WTC11 (cell line): Measurements from ENCODE around the gene TMOD3. TPM values are rescaled to one million over a fixed set of nuclear protein-coding genes. Genes with fewer than 3 reads are reported as not detected.

Experiments used
- ATAC-seq: fragments of 200-7000 bp; cut with Tn5 transposase; 2 replicates; pipeline ENCODE4 v1.10.0; 2021; ENCODE audit warnings: mild to moderate bottlenecking, moderate library complexity
- CTCF ChIA-PET: fragments of 300-600 bp; sonication (Branson Sonifier 250); formaldehyde crosslinking; loops from one replicate; lab custom pipeline; 2021; ENCODE audit warnings: antibody characterized with exemption; lab: Charles Lee
- POLR2A ChIA-PET: fragments of 350-600 bp; sonication (Branson Sonifier 250); formaldehyde crosslinking; loops from one replicate; lab custom pipeline; 2021; ENCODE audit warnings: antibody characterized with exemption; lab: Charles Lee
- DNase-seq: peaks from one replicate; pipeline ENCODE4 v3.0.0; 2021; ENCODE audit warnings: low spot score
- H3K27ac Mint-ChIP-seq: 2 replicates; pipeline ENCODE4 v1.8.0; 2021; ENCODE audit warnings: mixed read lengths
- H3K27me3 Mint-ChIP-seq: 2 replicates; pipeline ENCODE4 v1.8.0; 2021; ENCODE audit warnings: low read depth, mild to moderate bottlenecking, moderate library complexity, mixed read lengths
- H3K36me3 Mint-ChIP-seq: 2 replicates; pipeline ENCODE4 v1.8.0; 2021; ENCODE audit warnings: mixed read lengths
- H3K4me1 Mint-ChIP-seq: 2 replicates; pipeline ENCODE4 v1.8.0; 2022; ENCODE audit warnings: mixed read lengths
- H3K4me3 Mint-ChIP-seq: 2 replicates; pipeline ENCODE4 v1.8.0; 2021; ENCODE audit warnings: mild to moderate bottlenecking, moderate library complexity, mixed read lengths
- H3K9me3 Mint-ChIP-seq: 2 replicates; pipeline ENCODE4 v1.8.0; 2021; ENCODE audit warnings: mixed read lengths
- ATF2 ChIP-seq: sonication (generic); formaldehyde crosslinking; IDR thresholded peaks from 2 replicates; pipeline ENCODE4 v1.8.1; 2022; ENCODE audit warnings: low read depth, missing genetic modification reagents, borderline replicate concordance
- CBFB ChIP-seq: sonication (generic); formaldehyde crosslinking; IDR thresholded peaks from 2 replicates; pipeline ENCODE4 v1.8.1; 2022; ENCODE audit warnings: mild to moderate bottlenecking, low read depth, missing genetic modification reagents
- CREM ChIP-seq: sonication (generic); formaldehyde crosslinking; IDR thresholded peaks from 2 replicates; pipeline ENCODE4 v1.8.1; 2022; ENCODE audit warnings: mild to moderate bottlenecking, missing genetic modification reagents, moderate library complexity
- E2F5 ChIP-seq: sonication (generic); formaldehyde crosslinking; IDR thresholded peaks from 2 replicates; pipeline ENCODE4 v1.8.1; 2022; ENCODE audit warnings: mild to moderate bottlenecking, moderate library complexity, missing genetic modification reagents
- ELF4 ChIP-seq: sonication (generic); formaldehyde crosslinking; IDR thresholded peaks from 2 replicates; pipeline ENCODE4 v1.8.1; 2022; ENCODE audit warnings: low read depth, mild to moderate bottlenecking, moderate library complexity, missing genetic modification reagents
- GABPB1 ChIP-seq: sonication (generic); formaldehyde crosslinking; IDR thresholded peaks from 2 replicates; pipeline ENCODE4 v1.8.1; 2023; ENCODE audit warnings: mild to moderate bottlenecking, missing genetic modification reagents
- IRF1 ChIP-seq: sonication (generic); formaldehyde crosslinking; IDR thresholded peaks from 2 replicates; pipeline ENCODE4 v1.8.0; 2023; ENCODE audit warnings: missing genetic modification reagents
- IRF2 ChIP-seq: sonication (generic); formaldehyde crosslinking; IDR thresholded peaks from 2 replicates; pipeline ENCODE4 v1.8.0; 2022; ENCODE audit warnings: low read depth, missing genetic modification reagents, borderline replicate concordance
- JAZF1 ChIP-seq: fragments of 250-450 bp; sonication (Bioruptor Pico); IDR thresholded peaks from 2 replicates; pipeline ENCODE4 v1.9.0; 2021; ENCODE audit warnings: moderate library complexity, mild to moderate bottlenecking, inconsistent platforms
- MXD4 ChIP-seq: fragments of 250-450 bp; sonication (Bioruptor Pico); IDR thresholded peaks from 2 replicates; pipeline ENCODE4 v1.8.0; 2021; ENCODE audit warnings: mild to moderate bottlenecking, moderate library complexity, borderline replicate concordance
- OVOL2 ChIP-seq: fragments of 250-450 bp; sonication (Bioruptor Pico); IDR thresholded peaks from 2 replicates; pipeline ENCODE4 v1.9.0; 2021; ENCODE audit warnings: mild to moderate bottlenecking, borderline replicate concordance
- PRDM15 ChIP-seq: sonication (generic); formaldehyde crosslinking; IDR thresholded peaks from 2 replicates; pipeline ENCODE4 v1.8.0; 2022; ENCODE audit warnings: missing genetic modification reagents
- RELA ChIP-seq: sonication (generic); formaldehyde crosslinking; IDR thresholded peaks from 2 replicates; pipeline ENCODE4 v1.8.1; 2022; ENCODE audit warnings: missing genetic modification reagents, mild to moderate bottlenecking, borderline replicate concordance
- SMAD3 ChIP-seq: sonication (generic); formaldehyde crosslinking; IDR thresholded peaks from 2 replicates; pipeline ENCODE4 v1.8.0; 2022; ENCODE audit warnings: missing genetic modification reagents, mild to moderate bottlenecking, borderline replicate concordance
- TEAD1 ChIP-seq: sonication (generic); formaldehyde crosslinking; IDR thresholded peaks from 2 replicates; pipeline ENCODE4 v1.8.0; 2022; ENCODE audit warnings: mild to moderate bottlenecking, missing genetic modification reagents
- ZNF317 ChIP-seq: sonication (generic); formaldehyde crosslinking; IDR thresholded peaks from 2 replicates; pipeline ENCODE4 v1.8.1; 2023; ENCODE audit warnings: low read depth, mild to moderate bottlenecking, moderate library complexity, missing genetic modification reagents, borderline replicate concordance
- ZNF416 ChIP-seq: fragments of 250-450 bp; sonication (Bioruptor Pico); IDR thresholded peaks from 2 replicates; pipeline ENCODE4 v1.9.0; 2021; ENCODE audit warnings: mild to moderate bottlenecking, inconsistent platforms
- ZNF532 ChIP-seq: fragments of 250-450 bp; sonication (Bioruptor Pico); IDR thresholded peaks from 2 replicates; pipeline ENCODE4 v1.9.0; 2021; ENCODE audit warnings: mild to moderate bottlenecking, borderline replicate concordance
- total RNA-seq: library from RNA; stranded (reverse); gene quantifications from 3 replicates; pipeline ENCODE4 v1.2.3, GENCODE V29; 2021

The TMOD3 gene
- total RNA-seq, 1 experiment from 2014 or later = 40.6 TPM

GRCh38 chr15:51796847-51797401 lies 32.5 kb upstream of the TMOD3 start:
- Mint-ChIP-seq H3K4me3 (no peak overlapping the region), H3K36me3 (no peaks in the 10 kb centered on the region), H3K27ac (no peak overlapping the region), H3K4me1 (no peaks in the 10 kb centered on the region), H3K9me3 (peaks cover 6% of the 10 kb centered on the region; the same call in 1 of the 2 replicates), H3K27me3 (no peaks in the 10 kb centered on the region)
- TF ChIP-seq GABPB1 (CRISPR knock-in tag) (peak; percentile 91), TEAD1 (CRISPR knock-in tag) (no peak)
- ATAC-seq (no peak; the same call in 1 of the 2 replicates), DNase-seq (no peak)
- POLR2A ChIA-PET = interaction anchor here (0.8 kb wide), 1 partner anchor 108 kb away, joined by 4 read pairs; no protein-coding TSS in a partner anchor
- CTCF ChIA-PET = interaction anchor here (0.7 to 2.1 kb wide), 2 partner anchors 9 to 92 kb away, joined by 4 to 6 read pairs; no protein-coding TSS in a partner anchor

GRCh38 chr15:51798281-51798680 lies 31.2 kb upstream of the TMOD3 start:
- no peaks in the 10 kb centered on the region for H3K36me3 Mint-ChIP-seq
- H3K4me1 Mint-ChIP-seq = no peaks in the 10 kb centered on the region
- POLR2A ChIA-PET = no interaction called here
- no peak for ATAC-seq
- no peak overlapping the region for H3K4me3 Mint-ChIP-seq
- no peak for DNase-seq
- no peak for TF ChIP-seq IRF2 (CRISPR knock-in tag)
- no peak for TF ChIP-seq OVOL2 (CRISPR knock-in tag)
- no peak for TF ChIP-seq ELF4 (CRISPR knock-in tag)
- TF ChIP-seq ZNF532 (CRISPR knock-in tag) = no peak
- TF ChIP-seq CREM (CRISPR knock-in tag) = no peak
- TF ChIP-seq ZNF416 = no peak
- no peak for TF ChIP-seq ATF2
- TF ChIP-seq CBFB (CRISPR knock-in tag) = no peak
- no peak for TF ChIP-seq ZNF317 (CRISPR knock-in tag)
- H3K9me3 Mint-ChIP-seq = no peaks in the 10 kb centered on the region
- CTCF ChIA-PET = no interaction called here
- H3K27ac Mint-ChIP-seq = no peak overlapping the region
- no peaks in the 10 kb centered on the region for H3K27me3 Mint-ChIP-seq

- Mint-ChIP-seq H3K4me3 (no peak overlapping the region), H3K27ac (no peak overlapping the region), H3K4me1 (no peaks in the 10 kb centered on the region), H3K27me3 (no peaks in the 10 kb centered on the region), H3K9me3 (no peaks in the 10 kb centered on the region), H3K36me3 (no peaks in the 10 kb centered on the region)
- ChIA-PET CTCF (interaction anchor here (0.9 to 1.0 kb wide), 2 partner anchors 12 to 23 kb away, joined by 3 to 4 read pairs; no protein-coding TSS in a partner anchor), POLR2A (no interaction called here)
- ATAC-seq (no peak), DNase-seq (no peak)
- TF ChIP-seq E2F5 (CRISPR knock-in tag) (no peak), MXD4 (no peak), GABPB1 (CRISPR knock-in tag) (no peak), IRF1 (no peak), SMAD3 (CRISPR knock-in tag) (no peak), JAZF1 (CRISPR knock-in tag) (no peak), PRDM15 (CRISPR knock-in tag) (no peak), RELA (CRISPR knock-in tag) (no peak)
Measured at GRCh38 chr15:51799282-51800252, 29.9 kb upstream of the TMOD3 start.
